VCaP (cell line): Measurements from ENCODE around the gene KDM3B.

Experiments used
- H3K27ac ChIP-seq: fragments of 450-650 bp; 2 replicates; pipeline ENCODE4 v1.5.1; 2017
- TF ChIP-seq, protein P1 (sequence below): fragments of 450-650 bp; conservative IDR thresholded peaks from 2 replicates; pipeline ENCODE4 v1.5.1; 2017; ENCODE audit warnings: mild to moderate bottlenecking, moderate library complexity

Gene KDM3B

DNA sequence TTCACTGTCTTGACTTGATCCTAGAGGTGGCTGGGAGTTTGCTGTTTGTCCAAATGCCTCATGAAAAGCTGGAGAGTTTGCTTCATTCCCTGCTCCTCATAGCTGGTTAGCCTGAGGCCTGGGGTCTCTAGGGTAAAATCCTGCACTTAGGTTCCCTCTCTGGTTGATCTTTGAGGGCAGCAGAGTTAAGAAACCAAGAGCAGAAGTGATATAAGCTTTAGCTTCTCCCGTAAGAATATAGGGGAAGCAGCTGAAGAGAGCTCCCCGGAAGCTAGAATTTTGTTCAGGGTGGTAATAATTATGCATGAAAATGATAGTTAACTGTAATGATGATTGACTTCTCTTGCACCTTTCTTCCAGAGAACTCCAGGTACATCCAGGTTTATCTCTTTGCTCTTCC, 13.0 kb upstream of the KDM3B start:
- H3K27ac ChIP-seq, result peak overlapping the region; percentile 99
- TF ChIP-seq, protein P1, sequence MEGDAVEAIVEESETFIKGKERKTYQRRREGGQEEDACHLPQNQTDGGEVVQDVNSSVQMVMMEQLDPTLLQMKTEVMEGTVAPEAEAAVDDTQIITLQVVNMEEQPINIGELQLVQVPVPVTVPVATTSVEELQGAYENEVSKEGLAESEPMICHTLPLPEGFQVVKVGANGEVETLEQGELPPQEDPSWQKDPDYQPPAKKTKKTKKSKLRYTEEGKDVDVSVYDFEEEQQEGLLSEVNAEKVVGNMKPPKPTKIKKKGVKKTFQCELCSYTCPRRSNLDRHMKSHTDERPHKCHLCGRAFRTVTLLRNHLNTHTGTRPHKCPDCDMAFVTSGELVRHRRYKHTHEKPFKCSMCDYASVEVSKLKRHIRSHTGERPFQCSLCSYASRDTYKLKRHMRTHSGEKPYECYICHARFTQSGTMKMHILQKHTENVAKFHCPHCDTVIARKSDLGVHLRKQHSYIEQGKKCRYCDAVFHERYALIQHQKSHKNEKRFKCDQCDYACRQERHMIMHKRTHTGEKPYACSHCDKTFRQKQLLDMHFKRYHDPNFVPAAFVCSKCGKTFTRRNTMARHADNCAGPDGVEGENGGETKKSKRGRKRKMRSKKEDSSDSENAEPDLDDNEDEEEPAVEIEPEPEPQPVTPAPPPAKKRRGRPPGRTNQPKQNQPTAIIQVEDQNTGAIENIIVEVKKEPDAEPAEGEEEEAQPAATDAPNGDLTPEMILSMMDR, result no peak

DNA sequence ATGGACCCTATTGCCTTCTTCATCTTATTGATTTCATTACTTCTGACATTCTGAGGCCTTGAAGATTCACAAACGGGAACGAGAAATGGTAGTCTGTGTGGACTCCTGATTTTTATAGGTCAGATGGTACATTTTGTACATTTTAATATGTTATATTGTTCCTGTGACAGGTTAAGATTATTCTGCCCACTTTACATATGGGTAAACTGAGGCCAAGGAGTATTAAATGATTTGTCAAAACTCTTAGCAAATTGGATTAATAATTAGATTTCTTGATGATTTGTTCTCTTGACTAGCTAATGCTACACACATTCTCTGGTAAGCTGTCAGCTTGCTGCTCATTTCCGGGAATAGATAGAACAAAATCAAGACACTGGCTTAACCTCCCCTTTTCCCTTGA, 12.5 kb upstream of the KDM3B start:
- TF ChIP-seq, protein P1, result no peak
- H3K27ac ChIP-seq, result peak overlapping the region; percentile 99

DNA sequence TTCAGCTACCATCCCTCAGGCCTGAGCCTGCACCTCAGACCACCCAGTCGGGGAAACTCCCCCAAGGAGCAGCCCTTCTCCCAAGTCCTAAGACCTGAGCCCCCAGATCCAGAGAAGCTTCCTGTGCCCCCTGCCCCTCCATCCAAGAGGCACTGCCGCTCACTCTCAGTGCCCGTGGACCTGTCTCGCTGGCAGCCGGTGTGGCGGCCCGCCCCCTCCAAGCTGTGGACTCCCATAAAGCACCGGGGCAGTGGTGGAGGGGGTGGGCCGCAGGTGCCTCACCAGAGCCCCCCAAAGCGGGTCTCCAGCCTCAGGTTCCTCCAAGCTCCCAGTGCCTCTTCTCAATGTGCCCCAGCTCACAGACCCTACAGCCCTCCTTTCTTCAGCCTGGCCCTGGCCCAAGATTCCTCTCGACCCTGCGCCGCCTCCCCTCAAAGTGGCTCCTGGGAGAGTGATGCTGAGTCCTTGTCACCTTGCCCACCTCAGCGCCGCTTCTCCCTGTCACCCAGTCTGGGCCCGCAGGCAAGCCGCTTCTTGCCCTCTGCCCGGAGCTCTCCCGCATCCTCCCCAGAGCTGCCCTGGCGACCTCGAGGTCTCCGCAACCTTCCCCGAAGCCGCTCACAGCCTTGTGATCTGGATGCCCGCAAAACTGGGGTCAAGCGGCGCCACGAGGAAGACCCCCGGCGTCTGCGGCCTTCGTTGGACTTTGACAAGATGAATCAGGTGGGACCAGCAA, 7.4 kb upstream of the KDM3B start:
- TF ChIP-seq, protein P1, result no peak
- no peak overlapping the region for H3K27ac ChIP-seq

DNA sequence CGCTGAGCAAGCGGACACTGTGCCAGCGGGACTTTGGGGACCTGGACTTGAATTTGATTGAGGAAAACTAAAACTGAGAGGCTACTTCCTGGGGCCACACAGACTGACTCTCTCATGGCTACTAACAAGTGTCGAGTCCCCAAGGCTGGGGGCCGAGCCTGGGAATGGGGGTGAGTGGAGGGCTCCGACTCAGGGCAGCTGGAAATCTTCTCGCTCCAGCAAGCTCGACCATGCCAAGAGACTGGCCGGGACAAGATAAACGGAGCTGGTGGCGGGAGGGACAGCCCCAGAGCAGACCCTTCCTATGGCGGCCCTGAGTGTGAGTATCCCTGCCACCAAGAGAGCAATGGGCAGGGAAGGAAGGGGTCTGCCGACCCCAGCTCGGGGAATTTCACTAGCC, 5.6 kb upstream of the KDM3B start:
- TF ChIP-seq, protein P1, result no peak

DNA sequence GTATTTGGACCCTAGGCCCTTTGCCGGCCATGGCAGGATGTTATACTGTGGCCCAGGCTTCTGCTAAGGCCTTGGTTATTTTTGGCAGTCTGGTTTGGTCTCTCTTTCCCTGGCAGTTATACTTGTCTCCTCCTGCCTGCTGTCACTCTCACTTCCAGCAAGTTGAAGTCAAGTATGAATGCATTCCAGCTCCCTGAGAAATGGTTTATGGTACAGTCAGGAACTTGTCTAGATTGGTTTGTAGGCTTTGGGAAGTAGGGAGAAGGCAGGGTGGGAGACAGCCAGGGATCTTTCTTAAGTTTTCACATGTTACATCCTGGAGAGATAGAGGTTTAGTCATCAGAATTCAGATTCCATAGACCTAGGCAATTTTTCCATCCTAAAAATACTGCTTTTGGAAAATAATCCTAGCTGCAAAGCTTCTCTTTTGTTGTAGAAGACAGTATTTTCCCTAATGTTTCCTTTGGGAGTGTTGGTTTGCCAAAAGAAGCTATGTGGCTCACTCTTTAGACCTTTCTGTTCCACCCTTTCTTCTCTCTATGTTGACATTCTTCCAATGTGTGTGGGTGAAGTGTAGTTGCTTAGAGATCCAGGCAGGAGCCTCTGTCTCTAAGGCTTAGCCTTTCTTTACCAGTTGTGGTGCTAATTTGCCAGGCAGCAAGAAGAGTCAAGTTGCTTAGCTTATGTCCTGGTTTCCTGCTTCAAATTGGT, 2.5 kb upstream of the KDM3B start:
- TF ChIP-seq, protein P1, result no peak
- no peak overlapping the region for H3K27ac ChIP-seq

More for the DNA sequence above, 5.6 kb upstream of the KDM3B start:
- no peak overlapping the region for H3K27ac ChIP-seq

DNA sequence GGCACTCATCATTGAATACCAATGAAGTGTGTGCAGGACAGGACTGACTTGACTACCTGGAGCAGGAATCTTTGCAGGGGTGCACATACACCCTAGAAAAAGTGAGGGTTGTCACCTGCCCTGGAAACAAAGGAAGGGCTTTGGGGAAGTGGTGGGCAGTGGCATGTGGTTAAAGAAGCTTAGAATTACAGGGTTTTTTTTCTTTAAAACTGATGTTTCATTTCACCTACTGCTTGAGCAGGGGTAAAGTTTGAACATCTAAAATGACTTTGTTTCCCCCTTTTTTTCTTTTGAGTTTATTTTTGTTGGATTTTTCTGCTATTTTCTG, 2.0 kb upstream of the KDM3B start:
- H3K27ac ChIP-seq, result no peak overlapping the region
- TF ChIP-seq, protein P1, result no peak

DNA sequence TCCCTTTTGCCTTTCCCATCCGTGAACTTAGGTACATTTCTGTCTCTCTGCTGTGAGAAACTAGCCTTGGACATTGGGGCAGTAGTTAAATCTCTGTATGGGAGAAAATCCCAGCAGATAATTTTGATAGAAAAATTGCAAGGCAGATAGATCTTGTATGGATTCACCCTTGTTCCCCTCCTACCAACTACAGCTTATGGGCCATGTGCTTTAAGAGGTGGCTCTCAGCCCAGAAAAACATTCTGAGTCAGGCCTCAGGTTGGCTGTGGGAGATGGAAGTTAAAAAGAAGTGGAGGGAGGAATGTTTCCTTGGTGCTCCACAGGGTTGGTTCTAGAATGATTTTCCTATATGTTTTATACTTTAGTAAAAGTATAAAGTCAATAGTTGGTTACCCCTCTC, 1.4 kb upstream of the KDM3B start:
- H3K27ac ChIP-seq, result no peak overlapping the region; the same call in 1 of the 2 replicates
- TF ChIP-seq, protein P1, result no peak
